Hepatocyte (in vitro differentiated cells): ENCODE measurements around the gene PTPRZ1. TPM values are rescaled to one million over a fixed set of nuclear protein-coding genes. Genes with fewer than 3 reads are reported as not detected.

ENCODE experiments used
- DNase-seq: peaks from one replicate; pipeline ENCODE4 v3.0.0-alpha.2; 2016; ENCODE audit warnings: low spot score
- H2AFZ ChIP-seq: fragments of 200-600 bp; sonication (generic); 2 replicates; pipeline ENCODE4 v1.6.0; 2016; ENCODE audit warnings: antibody characterized with exemption, mild to moderate bottlenecking
- H3K27ac ChIP-seq: fragments of 200-600 bp; sonication (generic); 2 replicates; pipeline ENCODE4 v1.5.1; 2016; ENCODE audit warnings: mild to moderate bottlenecking
- H3K27me3 ChIP-seq: fragments of 200-600 bp; sonication (generic); 2 replicates; pipeline ENCODE4 v1.6.1; 2016
- H3K36me3 ChIP-seq: fragments of 200-600 bp; sonication (generic); replicated peaks from 2 replicates; pipeline ENCODE4 v1.5.1; 2016; ENCODE audit warnings: low read depth; ENCODE audit not compliant: insufficient read depth
- H3K4me1 ChIP-seq: fragments of 200-600 bp; sonication (generic); 2 replicates; pipeline ENCODE4 v1.5.1; 2016; ENCODE audit warnings: mild to moderate bottlenecking, moderate library complexity; ENCODE audit not compliant: insufficient read depth
- H3K4me2 ChIP-seq: fragments of 200-600 bp; sonication (generic); 2 replicates; pipeline ENCODE4 v1.6.0; 2016
- H3K4me3 ChIP-seq: fragments of 200-600 bp; sonication (generic); 2 replicates; pipeline ENCODE4 v1.5.1; 2016; ENCODE audit warnings: mild to moderate bottlenecking
- H3K79me2 ChIP-seq: fragments of 200-600 bp; sonication (generic); 2 replicates; pipeline ENCODE4 v1.6.0; 2017; ENCODE audit warnings: mild to moderate bottlenecking
- H3K9me2 ChIP-seq: fragments of 200-600 bp; sonication (generic); replicated peaks from 2 replicates; pipeline ENCODE4 v1.6.0; 2017; ENCODE audit warnings: mild to moderate bottlenecking; ENCODE audit not compliant: insufficient read depth
- H3K9me3 ChIP-seq: fragments of 200-600 bp; sonication (generic); 2 replicates; pipeline ENCODE4 v1.5.1; 2016; ENCODE audit warnings: low read depth, mild to moderate bottlenecking
- H4K20me1 ChIP-seq: fragments of 200-600 bp; sonication (generic); 2 replicates; pipeline ENCODE4 v1.6.0; 2016; ENCODE audit warnings: mild to moderate bottlenecking; ENCODE audit not compliant: insufficient read depth, poor library complexity, severe bottlenecking
- CTCF ChIP-seq: fragments of 200-600 bp; sonication (generic); IDR thresholded peaks from 2 replicates; pipeline ENCODE4 v1.5.1; 2016; ENCODE audit warnings: antibody characterized with exemption, mild to moderate bottlenecking; ENCODE audit not compliant: poor library complexity
- EZH2 ChIP-seq: fragments of 200-600 bp; sonication (generic); IDR thresholded peaks from 2 replicates; pipeline ENCODE4 v1.6.1; 2016; ENCODE audit warnings: antibody characterized with exemption, mild to moderate bottlenecking, borderline replicate concordance
- EZH2phosphoT487 ChIP-seq: fragments of 200-600 bp; sonication (generic); IDR thresholded peaks from one replicate; pipeline ENCODE4 v1.6.1; 2018; ENCODE audit warnings: antibody characterized with exemption, mild to moderate bottlenecking, low read depth, moderate library complexity; ENCODE audit not compliant: unreplicated experiment, severe bottlenecking
- WGBS: methylation state at CpG from one replicate; pipeline ENCODE4 v1.1.6; 2016; ENCODE audit warnings: low lambda C conversion rate; ENCODE audit errors: missing lambda C conversion rate; 5-methylcytosine and 5-hydroxymethylcytosine counted together
- polyA plus RNA-seq: library from polyadenylated mRNA; unstranded; fragments of >200 nt; fragmentation: Nextera tagmentation; extraction: Ambion mirVana; gene quantifications from 2 replicates; pipeline ENCODE4 v1.2.1, GENCODE V29; 2016
- total RNA-seq: library from RNA; depleted of rRNA; stranded (reverse); fragments of >200 nt; gene quantifications from 2 replicates; pipeline ENCODE4 v1.2.3, GENCODE V29; 2014

The PTPRZ1 gene
- total and polyA plus RNA-seq, 2 experiments from 2014 or later = 0.41 to 5.0 TPM

- Histone ChIP-seq H2AFZ (no peak overlapping the region), H4K20me1 (no peaks in the 10 kb centered on the region), H3K9me3 (no peaks in the 10 kb centered on the region), H3K4me3 (no peak overlapping the region), H3K4me2 (no peak overlapping the region), H3K36me3 (no peaks in the 10 kb centered on the region), H3K27me3 (no peaks in the 10 kb centered on the region), H3K79me2 (no peaks in the 10 kb centered on the region), H3K27ac (no peak overlapping the region), H3K9me2 (peaks cover 4% of the 10 kb centered on the region), H3K4me1 (no peaks in the 10 kb centered on the region)
- WGBS = 80% methylated on average over 4 of the region's 4 CpGs
- no peak for TF ChIP-seq EZH2
- TF ChIP-seq CTCF = no peak
- no peak for TF ChIP-seq EZH2phosphoT487
- no peak for DNase-seq
Observed at GRCh38 chr7:121966935-121967332, 94.0 kb downstream of the PTPRZ1 start.

- Histone ChIP-seq H2AFZ (no peak overlapping the region), H3K79me2 (no peaks in the 10 kb centered on the region), H4K20me1 (no peaks in the 10 kb centered on the region), H3K4me3 (no peak overlapping the region), H3K9me2 (no peaks in the 10 kb centered on the region), H3K27ac (no peak overlapping the region), H3K36me3 (no peaks in the 10 kb centered on the region), H3K4me1 (no peaks in the 10 kb centered on the region), H3K4me2 (no peak overlapping the region), H3K9me3 (no peaks in the 10 kb centered on the region), H3K27me3 (no peaks in the 10 kb centered on the region)
- 36% methylated on average over 1 of the region's 1 CpG for WGBS
- no peak for TF ChIP-seq CTCF
- TF ChIP-seq EZH2 = no peak
- TF ChIP-seq EZH2phosphoT487 = no peak
- no peak for DNase-seq
Observed at GRCh38 chr7:121985476-121986030, 112.6 kb downstream of the PTPRZ1 start.

- Histone ChIP-seq H3K4me1 (no peaks in the 10 kb centered on the region), H2AFZ (no peak overlapping the region), H3K4me3 (no peak overlapping the region), H3K27me3 (no peaks in the 10 kb centered on the region), H4K20me1 (no peaks in the 10 kb centered on the region), H3K79me2 (no peaks in the 10 kb centered on the region), H3K4me2 (no peak overlapping the region), H3K36me3 (no peaks in the 10 kb centered on the region), H3K9me3 (no peaks in the 10 kb centered on the region), H3K9me2 (no peaks in the 10 kb centered on the region), H3K27ac (no peak overlapping the region)
- 92% methylated on average over 4 of the region's 4 CpGs for WGBS
- no peak for DNase-seq
- TF ChIP-seq EZH2phosphoT487 = no peak
- no peak for TF ChIP-seq EZH2
- no peak for TF ChIP-seq CTCF
Observed at GRCh38 chr7:121992068-121992467, 119.1 kb downstream of the PTPRZ1 start.
